Body of pancreas (tissue), 4 donors: ENCODE data around the gene CDC16.

ENCODE experiments used
- CTCF ChIP-seq, 7 experiments: fragments of 450-650 bp in 4 of 7; fragments of 200-600 bp in 3 of 7; sonication (generic) in 3 of 7; IDR thresholded peaks; one replicate each; pipeline ENCODE4 v1.5.1; 2016 to 2019; ENCODE audit warnings: antibody characterized with exemption in 7 of 7
- POLR2A ChIP-seq, 3 donors: fragments of 450-650 bp; IDR thresholded peaks; one replicate each; pipeline ENCODE4 v1.6.1; 2016; ENCODE audit warnings: antibody characterized with exemption in 3 of 3, mild to moderate bottlenecking in 2 of 3

- TF ChIP-seq CTCF (IDR thresholded peaks at IDR 0.05) (no peak), POLR2A (IDR thresholded peaks at IDR 0.05) (peak; percentile 70 to 80 (median 76))
Observed at GRCh38 chr13:114281351-114282040, 46.8 kb downstream of the CDC16 start, which contains the start of gene UPF3A.
